Measurements from ENCODE around the gene APOE. TPM values are rescaled to one million over a fixed set of nuclear protein-coding genes. Genes with fewer than 3 reads are reported as not detected.
A peak's percentile ranks its signal among the peaks of the same experiment; 100 is the strongest.

APOE gene
- total and polyA plus RNA-seq, 2 experiments from 2014 or later: 1,133 to 1,438 TPM

DNA sequence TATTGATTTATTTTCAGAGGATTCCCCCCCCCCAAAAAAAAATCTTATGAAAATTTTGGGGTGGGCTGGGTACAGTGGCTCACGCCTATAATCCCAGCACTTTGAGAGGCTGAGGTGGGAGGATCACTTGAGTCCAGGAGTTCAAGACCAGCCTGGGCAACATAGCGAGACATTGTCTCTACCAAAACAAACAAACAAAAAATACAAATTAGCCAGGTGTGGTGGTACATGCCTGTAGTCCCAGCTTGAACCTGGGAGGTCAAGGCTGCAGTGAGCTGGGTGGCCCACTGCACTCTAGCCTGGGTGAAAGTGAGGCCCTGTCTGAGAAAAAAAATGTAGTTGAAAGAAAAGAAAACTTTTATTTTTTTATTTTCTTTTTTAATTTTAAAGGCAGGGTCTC is 41.6 kb upstream of the APOE start (continued):
- TF ChIP-seq, protein P1, sequence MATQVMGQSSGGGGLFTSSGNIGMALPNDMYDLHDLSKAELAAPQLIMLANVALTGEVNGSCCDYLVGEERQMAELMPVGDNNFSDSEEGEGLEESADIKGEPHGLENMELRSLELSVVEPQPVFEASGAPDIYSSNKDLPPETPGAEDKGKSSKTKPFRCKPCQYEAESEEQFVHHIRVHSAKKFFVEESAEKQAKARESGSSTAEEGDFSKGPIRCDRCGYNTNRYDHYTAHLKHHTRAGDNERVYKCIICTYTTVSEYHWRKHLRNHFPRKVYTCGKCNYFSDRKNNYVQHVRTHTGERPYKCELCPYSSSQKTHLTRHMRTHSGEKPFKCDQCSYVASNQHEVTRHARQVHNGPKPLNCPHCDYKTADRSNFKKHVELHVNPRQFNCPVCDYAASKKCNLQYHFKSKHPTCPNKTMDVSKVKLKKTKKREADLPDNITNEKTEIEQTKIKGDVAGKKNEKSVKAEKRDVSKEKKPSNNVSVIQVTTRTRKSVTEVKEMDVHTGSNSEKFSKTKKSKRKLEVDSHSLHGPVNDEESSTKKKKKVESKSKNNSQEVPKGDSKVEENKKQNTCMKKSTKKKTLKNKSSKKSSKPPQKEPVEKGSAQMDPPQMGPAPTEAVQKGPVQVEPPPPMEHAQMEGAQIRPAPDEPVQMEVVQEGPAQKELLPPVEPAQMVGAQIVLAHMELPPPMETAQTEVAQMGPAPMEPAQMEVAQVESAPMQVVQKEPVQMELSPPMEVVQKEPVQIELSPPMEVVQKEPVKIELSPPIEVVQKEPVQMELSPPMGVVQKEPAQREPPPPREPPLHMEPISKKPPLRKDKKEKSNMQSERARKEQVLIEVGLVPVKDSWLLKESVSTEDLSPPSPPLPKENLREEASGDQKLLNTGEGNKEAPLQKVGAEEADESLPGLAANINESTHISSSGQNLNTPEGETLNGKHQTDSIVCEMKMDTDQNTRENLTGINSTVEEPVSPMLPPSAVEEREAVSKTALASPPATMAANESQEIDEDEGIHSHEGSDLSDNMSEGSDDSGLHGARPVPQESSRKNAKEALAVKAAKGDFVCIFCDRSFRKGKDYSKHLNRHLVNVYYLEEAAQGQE (IDR thresholded peaks at IDR 0.05; ENCODE audit: unreplicated experiment): no peak
- no peak for TF ChIP-seq ZNF114 (CRISPR knock-in tag; IDR thresholded peaks at IDR 0.05)
- TF ChIP-seq POLR2AphosphoS5 (IDR thresholded peaks at IDR 0.05; ENCODE audit: low read depth): no peak
- no peak for TF ChIP-seq NANOG (IDR thresholded peaks at IDR 0.05; ENCODE audit: borderline replicate concordance)
- TF ChIP-seq EZH2 (IDR thresholded peaks at IDR 0.05; ENCODE audit: low read depth, unreplicated experiment): no peak

DNA sequence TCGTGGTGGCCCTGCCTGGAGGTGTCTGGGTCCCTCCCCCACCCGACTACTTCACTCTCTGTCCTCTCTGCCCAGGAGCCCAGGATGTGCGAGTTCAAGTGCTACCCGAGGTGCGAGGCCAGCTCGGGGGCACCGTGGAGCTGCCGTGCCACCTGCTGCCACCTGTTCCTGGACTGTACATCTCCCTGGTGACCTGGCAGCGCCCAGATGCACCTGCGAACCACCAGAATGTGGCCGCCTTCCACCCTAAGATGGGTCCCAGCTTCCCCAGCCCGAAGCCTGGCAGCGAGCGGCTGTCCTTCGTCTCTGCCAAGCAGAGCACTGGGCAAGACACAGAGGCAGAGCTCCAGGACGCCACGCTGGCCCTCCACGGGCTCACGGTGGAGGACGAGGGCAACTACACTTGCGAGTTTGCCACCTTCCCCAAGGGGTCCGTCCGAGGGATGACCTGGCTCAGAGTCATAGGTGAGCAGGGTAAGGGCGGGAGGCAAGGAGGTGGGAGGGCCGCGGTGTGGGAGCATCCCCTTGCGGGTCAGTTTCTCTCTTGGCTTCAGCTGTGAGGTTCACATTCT is 40.3 kb upstream of the APOE start:
- Histone ChIP-seq H3K27me3 (ENCODE audit: insufficient read depth) (no peaks in the 10 kb centered on the region), H3K36me3 (ENCODE audit: insufficient read depth) (peaks cover 20% of the 10 kb centered on the region), H4K20me1 (replicated peaks; ENCODE audit: insufficient read depth) (peaks cover 35% of the 10 kb centered on the region), H3K4me2 (no peak overlapping the region), H3K4me1 (ENCODE audit: insufficient read depth) (no peaks in the 10 kb centered on the region), H3F3A (replicated peaks; ENCODE audit: low read depth) (0 out of 2 replicates have a peak, but pooled peaks cover 2% of the 10 kb centered on the region), H3K9me2 (ENCODE audit: insufficient read depth) (no peaks in the 10 kb centered on the region), H3K4me3 (no peak overlapping the region), H3K27ac (ENCODE audit: low read depth) (no peak overlapping the region), H3K79me2 (replicated peaks; ENCODE audit: insufficient read depth) (peaks cover 33% of the 10 kb centered on the region), H2AFZ (no peak overlapping the region)
- no peak for DNase-seq (ENCODE audit: low spot score)
- H3K27ac Mint-ChIP-seq: 0 out of 2 replicates have a peak overlapping the region, but pooled peaks have one; percentile 68
- ATAC-seq: no peak
- H3K27me3 Mint-ChIP-seq (ENCODE audit: insufficient read depth, low read depth, poor library complexity): peaks cover 7% of the 10 kb centered on the region
- H3K9me3 Mint-ChIP-seq: no peaks in the 10 kb centered on the region; the same call in 2 of the 3 replicates
- H3K4me1 Mint-ChIP-seq: no peaks in the 10 kb centered on the region
- peaks cover 66% of the 10 kb centered on the region for H3K36me3 Mint-ChIP-seq (ENCODE audit: low read depth)
- H3K4me3 Mint-ChIP-seq: no peak overlapping the region; the same call in 2 of the 3 replicates
- TF ChIP-seq POLR2AphosphoS5 (IDR thresholded peaks at IDR 0.05; ENCODE audit: low read depth): no peak
- TF ChIP-seq EZH2phosphoT487 (IDR thresholded peaks at IDR 0.05; ENCODE audit: unreplicated experiment): no peak
- no peak for TF ChIP-seq JUNB (IDR thresholded peaks at IDR 0.05; ENCODE audit: unreplicated experiment)
- TF ChIP-seq STAT1 (IDR thresholded peaks at IDR 0.05; ENCODE audit: unreplicated experiment): no peak
- no peak for TF ChIP-seq NANOG (IDR thresholded peaks at IDR 0.05; ENCODE audit: borderline replicate concordance)
- TF ChIP-seq ZNF114 (CRISPR knock-in tag; IDR thresholded peaks at IDR 0.05): no peak
- no peak for TF ChIP-seq CREB1 (CRISPR knock-in tag; IDR thresholded peaks at IDR 0.05; ENCODE audit: low read depth)
- TF ChIP-seq EZH2 (IDR thresholded peaks at IDR 0.05; ENCODE audit: low read depth, unreplicated experiment): no peak
- TF ChIP-seq, protein P2, sequence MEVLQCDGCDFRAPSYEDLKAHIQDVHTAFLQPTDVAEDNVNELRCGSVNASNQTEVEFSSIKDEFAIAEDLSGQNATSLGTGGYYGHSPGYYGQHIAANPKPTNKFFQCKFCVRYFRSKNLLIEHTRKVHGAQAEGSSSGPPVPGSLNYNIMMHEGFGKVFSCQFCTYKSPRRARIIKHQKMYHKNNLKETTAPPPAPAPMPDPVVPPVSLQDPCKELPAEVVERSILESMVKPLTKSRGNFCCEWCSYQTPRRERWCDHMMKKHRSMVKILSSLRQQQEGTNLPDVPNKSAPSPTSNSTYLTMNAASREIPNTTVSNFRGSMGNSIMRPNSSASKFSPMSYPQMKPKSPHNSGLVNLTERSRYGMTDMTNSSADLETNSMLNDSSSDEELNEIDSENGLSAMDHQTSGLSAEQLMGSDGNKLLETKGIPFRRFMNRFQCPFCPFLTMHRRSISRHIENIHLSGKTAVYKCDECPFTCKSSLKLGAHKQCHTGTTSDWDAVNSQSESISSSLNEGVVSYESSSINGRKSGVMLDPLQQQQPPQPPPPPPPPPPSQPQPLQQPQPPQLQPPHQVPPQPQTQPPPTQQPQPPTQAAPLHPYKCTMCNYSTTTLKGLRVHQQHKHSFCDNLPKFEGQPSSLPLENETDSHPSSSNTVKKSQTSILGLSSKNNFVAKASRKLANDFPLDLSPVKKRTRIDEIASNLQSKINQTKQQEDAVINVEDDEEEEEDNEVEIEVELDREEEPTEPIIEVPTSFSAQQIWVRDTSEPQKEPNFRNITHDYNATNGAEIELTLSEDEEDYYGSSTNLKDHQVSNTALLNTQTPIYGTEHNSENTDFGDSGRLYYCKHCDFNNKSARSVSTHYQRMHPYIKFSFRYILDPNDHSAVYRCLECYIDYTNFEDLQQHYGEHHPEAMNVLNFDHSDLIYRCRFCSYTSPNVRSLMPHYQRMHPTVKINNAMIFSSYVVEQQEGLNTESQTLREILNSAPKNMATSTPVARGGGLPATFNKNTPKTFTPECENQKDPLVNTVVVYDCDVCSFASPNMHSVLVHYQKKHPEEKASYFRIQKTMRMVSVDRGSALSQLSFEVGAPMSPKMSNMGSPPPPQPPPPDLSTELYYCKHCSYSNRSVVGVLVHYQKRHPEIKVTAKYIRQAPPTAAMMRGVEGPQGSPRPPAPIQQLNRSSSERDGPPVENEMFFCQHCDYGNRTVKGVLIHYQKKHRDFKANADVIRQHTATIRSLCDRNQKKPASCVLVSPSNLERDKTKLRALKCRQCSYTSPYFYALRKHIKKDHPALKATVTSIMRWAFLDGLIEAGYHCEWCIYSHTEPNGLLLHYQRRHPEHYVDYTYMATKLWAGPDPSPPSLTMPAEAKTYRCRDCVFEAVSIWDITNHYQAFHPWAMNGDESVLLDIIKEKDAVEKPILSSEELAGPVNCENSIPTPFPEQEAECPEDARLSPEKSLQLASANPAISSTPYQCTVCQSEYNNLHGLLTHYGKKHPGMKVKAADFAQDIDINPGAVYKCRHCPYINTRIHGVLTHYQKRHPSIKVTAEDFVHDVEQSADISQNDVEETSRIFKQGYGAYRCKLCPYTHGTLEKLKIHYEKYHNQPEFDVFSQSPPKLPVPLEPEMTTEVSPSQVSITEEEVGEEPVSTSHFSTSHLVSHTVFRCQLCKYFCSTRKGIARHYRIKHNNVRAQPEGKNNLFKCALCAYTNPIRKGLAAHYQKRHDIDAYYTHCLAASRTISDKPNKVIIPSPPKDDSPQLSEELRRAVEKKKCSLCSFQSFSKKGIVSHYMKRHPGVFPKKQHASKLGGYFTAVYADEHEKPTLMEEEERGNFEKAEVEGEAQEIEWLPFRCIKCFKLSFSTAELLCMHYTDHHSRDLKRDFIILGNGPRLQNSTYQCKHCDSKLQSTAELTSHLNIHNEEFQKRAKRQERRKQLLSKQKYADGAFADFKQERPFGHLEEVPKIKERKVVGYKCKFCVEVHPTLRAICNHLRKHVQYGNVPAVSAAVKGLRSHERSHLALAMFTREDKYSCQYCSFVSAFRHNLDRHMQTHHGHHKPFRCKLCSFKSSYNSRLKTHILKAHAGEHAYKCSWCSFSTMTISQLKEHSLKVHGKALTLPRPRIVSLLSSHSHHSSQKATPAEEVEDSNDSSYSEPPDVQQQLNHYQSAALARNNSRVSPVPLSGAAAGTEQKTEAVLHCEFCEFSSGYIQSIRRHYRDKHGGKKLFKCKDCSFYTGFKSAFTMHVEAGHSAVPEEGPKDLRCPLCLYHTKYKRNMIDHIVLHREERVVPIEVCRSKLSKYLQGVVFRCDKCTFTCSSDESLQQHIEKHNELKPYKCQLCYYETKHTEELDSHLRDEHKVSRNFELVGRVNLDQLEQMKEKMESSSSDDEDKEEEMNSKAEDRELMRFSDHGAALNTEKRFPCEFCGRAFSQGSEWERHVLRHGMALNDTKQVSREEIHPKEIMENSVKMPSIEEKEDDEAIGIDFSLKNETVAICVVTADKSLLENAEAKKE (CRISPR knock-in tag; IDR thresholded peaks at IDR 0.05): no peak
- TF ChIP-seq, protein P3, sequence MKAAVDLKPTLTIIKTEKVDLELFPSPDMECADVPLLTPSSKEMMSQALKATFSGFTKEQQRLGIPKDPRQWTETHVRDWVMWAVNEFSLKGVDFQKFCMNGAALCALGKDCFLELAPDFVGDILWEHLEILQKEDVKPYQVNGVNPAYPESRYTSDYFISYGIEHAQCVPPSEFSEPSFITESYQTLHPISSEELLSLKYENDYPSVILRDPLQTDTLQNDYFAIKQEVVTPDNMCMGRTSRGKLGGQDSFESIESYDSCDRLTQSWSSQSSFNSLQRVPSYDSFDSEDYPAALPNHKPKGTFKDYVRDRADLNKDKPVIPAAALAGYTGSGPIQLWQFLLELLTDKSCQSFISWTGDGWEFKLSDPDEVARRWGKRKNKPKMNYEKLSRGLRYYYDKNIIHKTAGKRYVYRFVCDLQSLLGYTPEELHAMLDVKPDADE (IDR thresholded peaks at IDR 0.05): no peak

All from GM23338 (cell line).